SK-N-SH (cell line): ENCODE data around the gene NBEAL1. TPM values are rescaled to one million over a fixed set of nuclear protein-coding genes. Genes with fewer than 3 reads are reported as not detected.

Experiments
- CTCF ChIA-PET: fragments of 300-600, 350-600 bp; formaldehyde crosslinking; extraction: SDS; loops from one replicate; lab custom pipeline; 2021; lab: Yijun Ruan, JAX
- POLR2A ChIA-PET: fragments of 350-600 bp; sonication (Branson Sonifier 250); formaldehyde crosslinking; extraction: SDS; loops from one replicate; lab custom pipeline; 2020; ENCODE audit warnings: antibody characterized with exemption, inconsistent platforms; lab: Yijun Ruan, JAX
- DNase-seq: peaks from one replicate; pipeline ENCODE4 v3.0.0; 2012
- H2AFZ ChIP-seq: fragments of 200-600 bp; sonication (generic); 2 replicates; pipeline ENCODE4 v1.8.1; 2016; ENCODE audit warnings: antibody characterized with exemption, mild to moderate bottlenecking, low read depth
- H3F3A ChIP-seq: fragments of 200-600 bp; sonication (generic); replicated peaks from 2 replicates; pipeline ENCODE3; 2016; ENCODE audit warnings: antibody characterized with exemption, mild to moderate bottlenecking; ENCODE audit not compliant: insufficient read depth
- H3K27ac ChIP-seq, 2 experiments: fragments of 200-500 bp in 1 of 2; fragments of 200-600 bp in 1 of 2; sonication (Bioruptor generic) in 1 of 2; sonication (generic), shearing (Covaris generic) in 1 of 2; 2 replicates each; pipeline versions ENCODE4 v1.5.1 to v1.6.1; 2014 to 2016; ENCODE audit warnings: low read depth in 2 of 2, inconsistent platforms in 1 of 2, low read length in 1 of 2, mild to moderate bottlenecking in 1 of 2, mixed read lengths in 1 of 2
- H3K27me3 ChIP-seq: fragments of 200-600 bp; sonication (generic), shearing (Covaris generic); 2 replicates; pipeline ENCODE4 v1.6.1; 2016; ENCODE audit warnings: mixed run types; ENCODE audit not compliant: insufficient read depth
- H3K36me3 ChIP-seq, 2 experiments: fragments of 200-500 bp in 1 of 2; fragments of 200-600 bp in 1 of 2; sonication (Bioruptor generic) in 1 of 2; sonication (generic) in 1 of 2; replicated peaks in 1 of 2; 2 replicates each; pipeline versions ENCODE3 to v1.5.1; 2014 to 2016; ENCODE audit warnings: low read length in 1 of 2, mild to moderate bottlenecking in 1 of 2; ENCODE audit not compliant: insufficient read depth in 2 of 2, control insufficient read depth in 1 of 2
- H3K4me1 ChIP-seq, 2 experiments: fragments of 200-500 bp in 1 of 2; fragments of 200-600 bp in 1 of 2; sonication (Bioruptor generic) in 1 of 2; sonication (generic), shearing (Covaris generic) in 1 of 2; 2 replicates each; pipeline versions ENCODE4 v1.5.1 to v1.6.1; 2014 to 2016; ENCODE audit warnings: low read depth in 1 of 2, low read length in 1 of 2, mixed run types in 1 of 2; ENCODE audit not compliant: insufficient read depth in 2 of 2, control insufficient read depth in 1 of 2
- H3K4me2 ChIP-seq: fragments of 200-600 bp; sonication (generic), shearing (Covaris generic); 2 replicates; pipeline ENCODE4 v1.6.1; 2017; ENCODE audit warnings: mixed run types
- H3K4me3 ChIP-seq, 2 experiments: fragments of 200-500 bp in 1 of 2; fragments of 200-600 bp in 1 of 2; sonication (Bioruptor generic) in 1 of 2; sonication (generic), shearing (Covaris generic) in 1 of 2; 2 replicates each; pipeline versions ENCODE4 v1.5.1 to v1.8.1; 2014 to 2016; ENCODE audit warnings: low read depth in 2 of 2, inconsistent platforms in 1 of 2, low read length in 1 of 2, mild to moderate bottlenecking in 1 of 2, mixed read lengths in 1 of 2, moderate library complexity in 1 of 2
- H3K79me2 ChIP-seq: fragments of 200-600 bp; sonication (generic); 2 replicates; pipeline ENCODE4 v1.8.1; 2017; ENCODE audit warnings: mild to moderate bottlenecking; ENCODE audit not compliant: insufficient read depth
- H3K9ac ChIP-seq: fragments of 200-600 bp; sonication (generic); 2 replicates; pipeline ENCODE4 v1.6.1; 2017; ENCODE audit warnings: mixed run types
- H3K9me2 ChIP-seq: fragments of 200-600 bp; sonication (generic); 2 replicates; pipeline ENCODE4 v1.6.1; 2017; ENCODE audit warnings: mixed run types
- H3K9me3 ChIP-seq: fragments of 200-600 bp; sonication (generic); 2 replicates; pipeline ENCODE4 v1.6.1; 2017; ENCODE audit warnings: mixed run types, mild to moderate bottlenecking, moderate library complexity
- H4K20me1 ChIP-seq: fragments of 200-600 bp; sonication (generic); 2 replicates; pipeline ENCODE4 v1.6.1; 2017; ENCODE audit warnings: mild to moderate bottlenecking, mixed run types; ENCODE audit not compliant: insufficient read depth
- EZH2phosphoT487 ChIP-seq: fragments of 200-600 bp; sonication (generic); IDR thresholded peaks from 2 replicates; pipeline ENCODE4 v1.6.1; 2017; ENCODE audit warnings: low read depth, mixed run types, mild to moderate bottlenecking, antibody characterized with exemption, moderate library complexity, borderline replicate concordance
- FOSL2 ChIP-seq: IDR thresholded peaks from 2 replicates; pipeline ENCODE4 v1.4.0; 2012; ENCODE audit warnings: low read depth, mild to moderate bottlenecking, moderate library complexity, borderline replicate concordance
- FOXJ3 ChIP-seq: sonication (generic); formaldehyde crosslinking; IDR thresholded peaks from 2 replicates; pipeline ENCODE4 v1.5.1; 2020; ENCODE audit warnings: mild to moderate bottlenecking, missing genetic modification reagents
- GATA2 ChIP-seq: sonication (generic); formaldehyde crosslinking; IDR thresholded peaks from 2 replicates; pipeline ENCODE4 v1.5.0; 2020; ENCODE audit warnings: mild to moderate bottlenecking, missing genetic modification reagents
- MEF2A ChIP-seq: IDR thresholded peaks from 2 replicates; pipeline ENCODE4 v1.4.0; 2012; ENCODE audit warnings: low read depth, borderline replicate concordance
- MXI1 ChIP-seq: IDR thresholded peaks from 2 replicates; pipeline ENCODE4 v1.6.1; 2012; ENCODE audit warnings: mild to moderate bottlenecking, low read depth, low read length, improper control_type of control experiment
- NFIC ChIP-seq: IDR thresholded peaks from 2 replicates; pipeline ENCODE4 v1.4.0; 2012; ENCODE audit warnings: borderline replicate concordance
- POLR2AphosphoS5 ChIP-seq: IDR thresholded peaks from 2 replicates; pipeline ENCODE4 v1.6.1; 2012; ENCODE audit warnings: low read depth, low read length
- RAD21 ChIP-seq: IDR thresholded peaks from 2 replicates; pipeline ENCODE4 v1.6.1; 2012; ENCODE audit warnings: mild to moderate bottlenecking, low read length
- RXRA ChIP-seq: IDR thresholded peaks from 2 replicates; pipeline ENCODE4 v1.4.0; 2012; ENCODE audit warnings: low read depth, mild to moderate bottlenecking, borderline replicate concordance
- SMC3 ChIP-seq: IDR thresholded peaks from 2 replicates; pipeline ENCODE4 v1.6.1; 2012; ENCODE audit warnings: low read depth, low read length, improper control_type of control experiment
- TAF1 ChIP-seq: IDR thresholded peaks from 2 replicates; pipeline ENCODE4 v1.6.1; 2012; ENCODE audit warnings: low read depth, mild to moderate bottlenecking, low read length, moderate library complexity, borderline replicate concordance
- TCF12 ChIP-seq: IDR thresholded peaks from 2 replicates; pipeline ENCODE4 v1.4.0; 2012
- WGBS: methylation state at CpG from one replicate; pipeline ENCODE4 v1.1.6; 2017; ENCODE audit warnings: low lambda C conversion rate; 5-methylcytosine and 5-hydroxymethylcytosine counted together
- polyA plus RNA-seq, 3 experiments: library from polyadenylated mRNA; depleted of rRNA; stranded (reverse); fragments of >200 nt; gene quantifications; 2 replicates each; pipeline ENCODE4 v1.2.3, GENCODE V29; 2012
- TF ChIP-seq, protein P1 (sequence below): fragments of 200-600 bp; sonication (generic); IDR thresholded peaks from 2 replicates; pipeline ENCODE4 v1.6.1; 2017; ENCODE audit warnings: antibody characterized with exemption, mild to moderate bottlenecking, moderate library complexity
- TF ChIP-seq, protein P2 (sequence below): IDR thresholded peaks from 2 replicates; pipeline ENCODE4; 2012
- TF ChIP-seq, protein P3 (sequence below): IDR thresholded peaks from 2 replicates; pipeline ENCODE4 v1.6.1; 2012; ENCODE audit warnings: mild to moderate bottlenecking, low read depth, low read length, moderate library complexity
- TF ChIP-seq, protein P4 (sequence below): IDR thresholded peaks from 2 replicates; pipeline ENCODE4 v1.4.0; 2012; ENCODE audit warnings: low read depth

Gene NBEAL1
- polyA plus RNA-seq, 1 of the 3 experiments (the other 2 are of a cell fraction) = 3.3 TPM

DNA sequence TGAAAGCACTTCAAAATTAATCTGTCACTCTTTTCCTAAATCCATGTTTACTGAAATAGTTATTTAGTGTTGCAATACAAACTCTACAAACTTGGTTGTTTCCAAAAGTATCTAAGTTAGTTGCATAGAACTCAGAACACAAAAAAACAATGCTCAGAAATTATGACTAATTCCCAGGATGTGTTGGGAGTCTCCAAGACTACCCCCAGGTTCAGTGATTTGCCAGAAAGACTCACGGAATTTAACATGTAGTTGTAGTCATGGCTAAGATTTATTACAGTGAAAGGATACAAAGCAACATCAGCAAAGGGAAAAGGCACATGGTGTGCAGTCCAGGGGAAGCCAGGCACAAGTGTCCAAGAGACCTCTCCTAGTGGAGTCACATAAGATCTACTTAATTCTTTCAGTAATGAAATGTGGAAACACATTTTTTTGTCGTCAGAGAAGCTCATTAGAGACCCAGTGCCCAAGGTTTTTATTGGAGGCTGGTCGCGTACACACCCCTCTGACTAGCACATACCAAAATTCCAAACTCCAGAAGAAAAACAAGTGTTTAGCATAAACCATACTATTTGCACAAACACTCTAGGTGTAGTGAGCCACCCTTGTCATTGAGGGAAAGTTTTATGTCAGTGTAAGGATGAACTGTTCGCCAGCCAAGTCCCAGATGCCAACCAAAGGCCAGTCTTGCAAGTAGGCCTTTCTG, 180.8 kb downstream of the NBEAL1 start:
- no peak for TF ChIP-seq TAF1
- TF ChIP-seq MXI1 = no peak
- no peak for TF ChIP-seq RAD21
- TF ChIP-seq FOSL2 = no peak
- no peak for TF ChIP-seq MEF2A
- TF ChIP-seq, protein P1, sequence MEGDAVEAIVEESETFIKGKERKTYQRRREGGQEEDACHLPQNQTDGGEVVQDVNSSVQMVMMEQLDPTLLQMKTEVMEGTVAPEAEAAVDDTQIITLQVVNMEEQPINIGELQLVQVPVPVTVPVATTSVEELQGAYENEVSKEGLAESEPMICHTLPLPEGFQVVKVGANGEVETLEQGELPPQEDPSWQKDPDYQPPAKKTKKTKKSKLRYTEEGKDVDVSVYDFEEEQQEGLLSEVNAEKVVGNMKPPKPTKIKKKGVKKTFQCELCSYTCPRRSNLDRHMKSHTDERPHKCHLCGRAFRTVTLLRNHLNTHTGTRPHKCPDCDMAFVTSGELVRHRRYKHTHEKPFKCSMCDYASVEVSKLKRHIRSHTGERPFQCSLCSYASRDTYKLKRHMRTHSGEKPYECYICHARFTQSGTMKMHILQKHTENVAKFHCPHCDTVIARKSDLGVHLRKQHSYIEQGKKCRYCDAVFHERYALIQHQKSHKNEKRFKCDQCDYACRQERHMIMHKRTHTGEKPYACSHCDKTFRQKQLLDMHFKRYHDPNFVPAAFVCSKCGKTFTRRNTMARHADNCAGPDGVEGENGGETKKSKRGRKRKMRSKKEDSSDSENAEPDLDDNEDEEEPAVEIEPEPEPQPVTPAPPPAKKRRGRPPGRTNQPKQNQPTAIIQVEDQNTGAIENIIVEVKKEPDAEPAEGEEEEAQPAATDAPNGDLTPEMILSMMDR = no peak
- TF ChIP-seq POLR2AphosphoS5 = no peak
- TF ChIP-seq, protein P2, sequence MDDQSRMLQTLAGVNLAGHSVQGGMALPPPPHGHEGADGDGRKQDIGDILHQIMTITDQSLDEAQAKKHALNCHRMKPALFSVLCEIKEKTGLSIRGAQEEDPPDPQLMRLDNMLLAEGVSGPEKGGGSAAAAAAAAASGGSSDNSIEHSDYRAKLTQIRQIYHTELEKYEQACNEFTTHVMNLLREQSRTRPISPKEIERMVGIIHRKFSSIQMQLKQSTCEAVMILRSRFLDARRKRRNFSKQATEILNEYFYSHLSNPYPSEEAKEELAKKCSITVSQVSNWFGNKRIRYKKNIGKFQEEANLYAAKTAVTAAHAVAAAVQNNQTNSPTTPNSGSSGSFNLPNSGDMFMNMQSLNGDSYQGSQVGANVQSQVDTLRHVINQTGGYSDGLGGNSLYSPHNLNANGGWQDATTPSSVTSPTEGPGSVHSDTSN = no peak
- TF ChIP-seq, protein P3, sequence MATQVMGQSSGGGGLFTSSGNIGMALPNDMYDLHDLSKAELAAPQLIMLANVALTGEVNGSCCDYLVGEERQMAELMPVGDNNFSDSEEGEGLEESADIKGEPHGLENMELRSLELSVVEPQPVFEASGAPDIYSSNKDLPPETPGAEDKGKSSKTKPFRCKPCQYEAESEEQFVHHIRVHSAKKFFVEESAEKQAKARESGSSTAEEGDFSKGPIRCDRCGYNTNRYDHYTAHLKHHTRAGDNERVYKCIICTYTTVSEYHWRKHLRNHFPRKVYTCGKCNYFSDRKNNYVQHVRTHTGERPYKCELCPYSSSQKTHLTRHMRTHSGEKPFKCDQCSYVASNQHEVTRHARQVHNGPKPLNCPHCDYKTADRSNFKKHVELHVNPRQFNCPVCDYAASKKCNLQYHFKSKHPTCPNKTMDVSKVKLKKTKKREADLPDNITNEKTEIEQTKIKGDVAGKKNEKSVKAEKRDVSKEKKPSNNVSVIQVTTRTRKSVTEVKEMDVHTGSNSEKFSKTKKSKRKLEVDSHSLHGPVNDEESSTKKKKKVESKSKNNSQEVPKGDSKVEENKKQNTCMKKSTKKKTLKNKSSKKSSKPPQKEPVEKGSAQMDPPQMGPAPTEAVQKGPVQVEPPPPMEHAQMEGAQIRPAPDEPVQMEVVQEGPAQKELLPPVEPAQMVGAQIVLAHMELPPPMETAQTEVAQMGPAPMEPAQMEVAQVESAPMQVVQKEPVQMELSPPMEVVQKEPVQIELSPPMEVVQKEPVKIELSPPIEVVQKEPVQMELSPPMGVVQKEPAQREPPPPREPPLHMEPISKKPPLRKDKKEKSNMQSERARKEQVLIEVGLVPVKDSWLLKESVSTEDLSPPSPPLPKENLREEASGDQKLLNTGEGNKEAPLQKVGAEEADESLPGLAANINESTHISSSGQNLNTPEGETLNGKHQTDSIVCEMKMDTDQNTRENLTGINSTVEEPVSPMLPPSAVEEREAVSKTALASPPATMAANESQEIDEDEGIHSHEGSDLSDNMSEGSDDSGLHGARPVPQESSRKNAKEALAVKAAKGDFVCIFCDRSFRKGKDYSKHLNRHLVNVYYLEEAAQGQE = no peak
- no peak for TF ChIP-seq RXRA
- TF ChIP-seq NFIC = no peak
- TF ChIP-seq, protein P4, sequence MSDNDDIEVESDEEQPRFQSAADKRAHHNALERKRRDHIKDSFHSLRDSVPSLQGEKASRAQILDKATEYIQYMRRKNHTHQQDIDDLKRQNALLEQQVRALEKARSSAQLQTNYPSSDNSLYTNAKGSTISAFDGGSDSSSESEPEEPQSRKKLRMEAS = no peak
- no peak for TF ChIP-seq TCF12
- no peak for TF ChIP-seq FOXJ3 (CRISPR knock-in tag)
- no peak for TF ChIP-seq SMC3
- no peak for TF ChIP-seq EZH2phosphoT487
- no peak for TF ChIP-seq GATA2 (CRISPR knock-in tag)
- TF ChIP-seq, all 33 proteins: peak for 0
- H3K36me3 ChIP-seq = peaks cover 19 to 43% of the 10 kb centered on the region in 2 experiments
- H4K20me1 ChIP-seq = no peaks in the 10 kb centered on the region
- H2AFZ ChIP-seq = no peak overlapping the region
- POLR2A ChIA-PET = no interaction called here
- no peak overlapping the region for H3K9ac ChIP-seq
- WGBS = 93% methylated on average over 5 of the region's 5 CpGs
- H3K27ac ChIP-seq = no peak overlapping the region
- no peak for DNase-seq
- no peaks in the 10 kb centered on the region for H3K79me2 ChIP-seq
- CTCF ChIA-PET = no interaction called here
- H3K27me3 ChIP-seq = no peaks in the 10 kb centered on the region
- no peak overlapping the region for H3K4me3 ChIP-seq
- no peaks in the 10 kb centered on the region for H3F3A ChIP-seq
- H3K9me3 ChIP-seq = no peaks in the 10 kb centered on the region
- no peaks in the 10 kb centered on the region for H3K9me2 ChIP-seq
- H3K4me2 ChIP-seq = no peak overlapping the region
- H3K4me1 ChIP-seq = no peaks in the 10 kb centered on the region
